Prostate gland (tissue), 2 donors: Measurements from ENCODE around the gene SYDE1. TPM values are rescaled to one million over a fixed set of nuclear protein-coding genes. Genes with fewer than 3 reads are reported as not detected.
"Not testable (repeated sequence)": the region's sequence is repeated elsewhere in the genome, so short reads cannot be mapped to it uniquely, and the experiment has no call there.

Source experiments
- DNase-seq: peaks from one replicate; pipeline ENCODE4 v3.0.0-alpha.2; 2019; ENCODE audit warnings: low spot score
- H3K27ac ChIP-seq, 2 donors: fragments of 200-600 bp; sonication (generic); 2 replicates each; pipeline ENCODE4 v1.5.1; 2017 to 2019
- H3K27me3 ChIP-seq: fragments of 200-600 bp; sonication (generic); replicated peaks from 2 replicates; pipeline ENCODE4 v1.5.1; 2019; ENCODE audit not compliant: insufficient read depth
- H3K36me3 ChIP-seq, 2 donors: fragments of 200-600 bp; sonication (generic); 1 replicate in 1 of 2; 2 replicates in 1 of 2; pipeline versions ENCODE4 v1.5.1 to v1.8.1; 2017 to 2019
- H3K4me1 ChIP-seq: fragments of 200-600 bp; sonication (generic); replicated peaks from 2 replicates; pipeline ENCODE4 v1.5.1; 2019
- H3K4me3 ChIP-seq, 2 donors: fragments of 200-600 bp; sonication (generic); 2 replicates each; pipeline ENCODE4 v1.5.1; 2017 to 2019
- H3K9me3 ChIP-seq: fragments of 200-600 bp; sonication (generic); 2 replicates; pipeline ENCODE4 v1.5.1; 2017
- POLR2A ChIP-seq: fragments of 450-650 bp; IDR thresholded peaks from one replicate; pipeline ENCODE4 v1.6.1; 2016; ENCODE audit warnings: antibody characterized with exemption, mild to moderate bottlenecking
- POLR2AphosphoS5 ChIP-seq: sonication (generic); formaldehyde crosslinking; IDR thresholded peaks from one replicate; pipeline ENCODE4 v1.6.1; 2017; ENCODE audit warnings: antibody characterized with exemption
- WGBS: methylation state at CpG from one replicate; pipeline ENCODE4 v1.1.5; 2018; 5-methylcytosine and 5-hydroxymethylcytosine counted together
- intact Hi-C: fragments of 100-400 bp; cut with DNase I; formaldehyde crosslinking; loops from one replicate; pipeline ENCODE4 v1.14.2; 2022
- total RNA-seq, 2 donors: library from RNA; depleted of rRNA; stranded (reverse); fragments of >200 nt; gene quantifications; one replicate each; pipeline ENCODE4 v1.1.0, GENCODE V29; 2016
- TF ChIP-seq, protein P1 (sequence below), 4 experiments: fragments of 200-600 bp in 2 of 4; fragments of 450-650 bp in 2 of 4; sonication (generic) in 2 of 4; IDR thresholded peaks; 1 replicate in 3 of 4; 2 replicates in 1 of 4; pipeline ENCODE4 v1.5.1; 2016 to 2019; ENCODE audit warnings: antibody characterized with exemption in 4 of 4, mild to moderate bottlenecking in 2 of 4, moderate library complexity in 2 of 4

Gene SYDE1
- total RNA-seq, 2 donors from 2014 or later, result 12.2 to 30.4 TPM

DNA sequence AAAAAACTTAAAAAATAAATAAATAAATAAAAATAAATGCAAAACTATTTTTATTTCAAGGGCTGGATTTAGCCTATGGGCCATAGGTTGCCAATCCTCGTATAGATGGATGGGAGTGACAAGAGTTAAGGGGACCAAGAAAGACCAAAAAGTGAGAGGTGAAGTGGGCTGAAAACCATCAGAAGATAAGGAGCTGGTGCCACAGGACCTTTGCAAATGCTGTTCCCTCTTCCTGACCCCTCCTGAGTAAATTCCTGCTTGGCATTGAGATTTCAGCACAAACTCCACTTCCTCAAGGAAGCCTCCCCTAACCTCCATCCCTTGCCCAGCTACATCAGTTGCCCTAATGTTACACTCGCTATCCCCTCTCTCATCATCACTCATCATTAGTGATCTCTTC is 14.2 kb upstream of the SYDE1 start:
- Histone ChIP-seq H3K9me3 (no peaks in the 10 kb centered on the region), H3K4me3 (no peak overlapping the region), H3K27me3 (no peaks in the 10 kb centered on the region), H3K4me1 (no peaks in the 10 kb centered on the region), H3K36me3 (no peaks in the 10 kb centered on the region), H3K27ac (no peak overlapping the region)
- intact Hi-C loops, result loop anchor here (2.0 to 5.0 kb wide), 2 partner anchors 58 to 464 kb away; no protein-coding TSS in a partner anchor
- WGBS, result 89% methylated on average over 2 of the region's 2 CpGs
- TF ChIP-seq, protein P1, sequence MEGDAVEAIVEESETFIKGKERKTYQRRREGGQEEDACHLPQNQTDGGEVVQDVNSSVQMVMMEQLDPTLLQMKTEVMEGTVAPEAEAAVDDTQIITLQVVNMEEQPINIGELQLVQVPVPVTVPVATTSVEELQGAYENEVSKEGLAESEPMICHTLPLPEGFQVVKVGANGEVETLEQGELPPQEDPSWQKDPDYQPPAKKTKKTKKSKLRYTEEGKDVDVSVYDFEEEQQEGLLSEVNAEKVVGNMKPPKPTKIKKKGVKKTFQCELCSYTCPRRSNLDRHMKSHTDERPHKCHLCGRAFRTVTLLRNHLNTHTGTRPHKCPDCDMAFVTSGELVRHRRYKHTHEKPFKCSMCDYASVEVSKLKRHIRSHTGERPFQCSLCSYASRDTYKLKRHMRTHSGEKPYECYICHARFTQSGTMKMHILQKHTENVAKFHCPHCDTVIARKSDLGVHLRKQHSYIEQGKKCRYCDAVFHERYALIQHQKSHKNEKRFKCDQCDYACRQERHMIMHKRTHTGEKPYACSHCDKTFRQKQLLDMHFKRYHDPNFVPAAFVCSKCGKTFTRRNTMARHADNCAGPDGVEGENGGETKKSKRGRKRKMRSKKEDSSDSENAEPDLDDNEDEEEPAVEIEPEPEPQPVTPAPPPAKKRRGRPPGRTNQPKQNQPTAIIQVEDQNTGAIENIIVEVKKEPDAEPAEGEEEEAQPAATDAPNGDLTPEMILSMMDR (IDR thresholded peaks at IDR 0.05), result no peak
- no peak for TF ChIP-seq POLR2A
- TF ChIP-seq POLR2AphosphoS5, result no peak
- no peak for DNase-seq

DNA sequence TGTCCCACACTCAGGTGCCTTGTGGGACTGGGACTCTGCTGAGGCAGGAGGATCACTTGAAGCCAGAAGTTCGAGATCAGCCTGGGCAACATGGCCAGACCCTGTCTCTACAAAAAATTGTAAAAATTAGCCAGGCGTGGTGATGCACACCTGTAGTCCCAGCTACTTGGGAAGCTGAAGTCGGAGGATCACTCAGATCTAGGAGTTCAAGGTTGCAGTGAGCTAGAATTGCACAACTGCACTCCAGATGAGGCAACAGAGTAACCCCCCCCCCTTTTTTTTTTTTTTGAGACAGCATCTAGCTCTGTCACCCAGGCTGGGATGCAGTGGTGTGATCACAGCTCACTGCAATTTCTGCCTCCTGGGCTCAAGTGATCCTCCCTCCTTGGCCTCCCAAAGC is 11.0 kb upstream of the SYDE1 start:
- intact Hi-C loops, result no loop called here
- DNase-seq, result no peak
- TF ChIP-seq POLR2A (no peak), POLR2AphosphoS5 (no peak)
- TF ChIP-seq, protein P1 (IDR thresholded peaks at IDR 0.05), result no peak
- H3K36me3 ChIP-seq, result no peaks in the 10 kb centered on the region
- WGBS, result 90% methylated on average over 3 of the region's 3 CpGs
- H3K4me1 ChIP-seq, result no peaks in the 10 kb centered on the region
- H3K27ac ChIP-seq, result no peak overlapping the region
- no peaks in the 10 kb centered on the region for H3K9me3 ChIP-seq
- no peaks in the 10 kb centered on the region for H3K27me3 ChIP-seq
- H3K4me3 ChIP-seq, result no peak overlapping the region

DNA sequence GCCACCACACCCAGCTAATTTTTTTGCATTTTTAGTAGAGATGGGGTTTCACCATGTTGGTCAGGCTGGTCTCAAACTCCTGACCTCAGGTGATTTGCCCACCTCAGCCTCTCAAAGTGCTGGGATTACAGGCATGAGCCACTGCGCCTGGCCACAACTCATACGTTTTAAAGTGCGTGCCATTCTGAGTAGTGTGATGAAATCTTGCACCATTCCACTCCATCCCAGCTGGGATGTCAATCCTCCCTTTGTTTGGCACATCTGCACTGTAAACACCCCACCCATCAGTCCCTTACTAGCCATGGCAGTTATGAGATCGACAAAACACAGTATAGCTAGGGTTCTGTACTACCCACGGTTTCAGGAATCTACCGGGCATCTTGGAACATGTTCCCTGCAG is 9.2 kb upstream of the SYDE1 start:
- H3K4me3 ChIP-seq, intact Hi-C loops, H3K27ac ChIP-seq, H3K4me1 ChIP-seq, DNase-seq, H3K9me3 ChIP-seq, H3K27me3 ChIP-seq, H3K36me3 ChIP-seq: not testable (repeated sequence)
- 71% methylated on average over 6 of the region's 6 CpGs for WGBS

DNA sequence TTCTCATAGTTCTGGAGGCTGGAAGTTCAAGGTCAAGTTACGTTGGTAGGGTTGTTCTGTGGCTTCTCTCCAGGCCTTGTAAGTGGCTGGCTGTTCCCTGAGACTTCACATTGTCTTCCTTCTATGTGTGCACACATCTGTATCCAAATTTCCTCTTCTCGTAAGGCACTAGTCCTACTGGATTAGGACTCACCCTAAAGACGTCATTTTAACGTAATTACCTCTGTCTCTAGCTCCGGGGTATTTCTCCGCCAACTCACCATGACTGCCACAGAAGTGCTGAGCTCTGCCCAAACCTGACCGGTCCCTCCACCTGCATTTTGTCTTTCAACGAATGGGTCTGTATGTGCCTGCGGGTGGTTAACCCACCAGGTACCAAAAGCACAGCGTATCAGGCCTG is 8.7 kb upstream of the SYDE1 start:
- WGBS, result 80% methylated on average over 10 of the region's 10 CpGs
- no peaks in the 10 kb centered on the region for H3K36me3 ChIP-seq
- no peaks in the 10 kb centered on the region for H3K27me3 ChIP-seq
- H3K9me3 ChIP-seq, result no peaks in the 10 kb centered on the region
- TF ChIP-seq, protein P1 (IDR thresholded peaks at IDR 0.05), result no peak
- TF ChIP-seq POLR2A (no peak), POLR2AphosphoS5 (no peak)
- H3K4me3 ChIP-seq, result no peak overlapping the region
- no peak for DNase-seq
- no peaks in the 10 kb centered on the region for H3K4me1 ChIP-seq
- no peak overlapping the region for H3K27ac ChIP-seq
- intact Hi-C loops, result no loop called here

DNA sequence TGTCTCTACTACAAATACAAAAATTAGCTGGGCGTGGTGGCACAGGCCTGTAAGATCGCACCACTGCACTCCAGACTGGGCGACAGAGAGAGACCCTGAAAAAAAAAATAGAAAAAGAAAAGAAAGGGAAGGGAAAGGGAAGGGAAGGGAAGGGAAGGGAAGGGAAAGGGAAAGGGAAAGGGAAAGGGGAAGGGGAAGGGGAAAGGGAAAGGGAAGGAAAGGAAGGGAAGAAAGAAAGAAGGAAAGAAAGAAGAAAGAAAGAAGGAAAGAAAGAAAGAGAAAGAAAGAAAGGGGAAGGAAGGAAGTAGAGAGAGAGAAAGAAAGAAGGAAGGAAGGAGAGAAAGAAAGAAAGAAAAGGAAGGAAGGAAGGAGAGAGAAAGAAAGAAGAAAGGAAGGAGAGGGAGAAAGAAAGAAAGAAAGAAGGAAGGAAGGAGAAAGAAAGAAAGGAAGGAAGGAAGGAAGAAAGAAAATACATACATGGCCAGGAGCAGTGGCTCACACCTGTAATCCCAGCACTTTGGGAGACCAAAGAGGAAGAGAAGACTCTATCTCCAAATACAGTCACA is 8.1 kb upstream of the SYDE1 start:
- H3K4me3 ChIP-seq, result no peak overlapping the region
- no peak for DNase-seq
- 85% methylated on average over 3 of the region's 3 CpGs for WGBS
- no peaks in the 10 kb centered on the region for H3K4me1 ChIP-seq
- intact Hi-C loops, result no loop called here
- H3K9me3 ChIP-seq, result no peaks in the 10 kb centered on the region
- H3K36me3 ChIP-seq, result no peaks in the 10 kb centered on the region
- TF ChIP-seq POLR2A, result no peak
- TF ChIP-seq, protein P1 (IDR thresholded peaks at IDR 0.05), result no peak
- no peak overlapping the region for H3K27ac ChIP-seq
- H3K27me3 ChIP-seq, result no peaks in the 10 kb centered on the region
